Measurements from ENCODE around the gene LRCOL1.

The LRCOL1 gene

DNA sequence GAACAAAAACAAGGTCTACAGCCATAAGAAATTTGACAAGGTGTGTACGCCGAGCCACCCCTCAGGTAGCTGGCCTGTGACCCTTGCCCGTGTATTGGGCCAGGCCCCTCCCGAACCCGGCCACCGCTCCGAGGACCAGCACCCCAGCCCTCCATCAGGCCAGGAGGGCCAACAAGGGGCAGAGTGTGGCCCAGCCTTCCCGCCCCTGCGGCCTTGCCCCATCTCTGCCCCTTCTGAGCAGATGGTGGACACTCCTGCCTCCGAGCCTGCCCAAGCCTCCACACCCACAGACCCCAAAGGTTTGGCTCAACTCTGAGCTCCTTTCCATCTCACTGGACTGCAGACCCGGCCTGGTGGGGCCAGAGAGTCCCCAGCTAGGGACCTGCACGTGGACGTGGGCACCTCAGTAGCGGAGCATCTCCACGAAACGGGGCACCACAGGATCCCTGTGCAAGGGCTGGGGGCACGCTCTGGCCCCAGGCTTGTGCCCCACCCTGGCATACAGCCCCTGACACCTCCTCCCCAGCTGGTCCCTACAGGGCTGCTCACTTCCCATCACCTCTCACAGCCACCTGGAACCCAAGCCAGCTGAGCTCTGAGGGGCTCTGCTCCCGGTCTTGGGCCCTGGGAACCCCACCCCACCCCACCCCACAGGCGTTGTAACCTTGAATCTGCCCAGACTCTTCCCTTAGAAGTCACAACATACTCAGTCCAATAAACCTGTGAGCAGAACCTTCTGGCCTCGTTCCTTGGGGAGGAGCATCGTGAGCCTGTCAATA lies 11.5 kb upstream of the LRCOL1 start:
- no peak overlapping the region for H3K4me3 ChIP-seq (ENCODE audit: control insufficient read depth, low read depth, low read length)
- TF ChIP-seq CTCF (conservative IDR thresholded peaks at IDR 0.05; ENCODE audit: control insufficient read depth, insufficient read depth, low read depth, low read length), result no peak
- DNase-seq (ENCODE audit: low read depth), result no peak

DNA sequence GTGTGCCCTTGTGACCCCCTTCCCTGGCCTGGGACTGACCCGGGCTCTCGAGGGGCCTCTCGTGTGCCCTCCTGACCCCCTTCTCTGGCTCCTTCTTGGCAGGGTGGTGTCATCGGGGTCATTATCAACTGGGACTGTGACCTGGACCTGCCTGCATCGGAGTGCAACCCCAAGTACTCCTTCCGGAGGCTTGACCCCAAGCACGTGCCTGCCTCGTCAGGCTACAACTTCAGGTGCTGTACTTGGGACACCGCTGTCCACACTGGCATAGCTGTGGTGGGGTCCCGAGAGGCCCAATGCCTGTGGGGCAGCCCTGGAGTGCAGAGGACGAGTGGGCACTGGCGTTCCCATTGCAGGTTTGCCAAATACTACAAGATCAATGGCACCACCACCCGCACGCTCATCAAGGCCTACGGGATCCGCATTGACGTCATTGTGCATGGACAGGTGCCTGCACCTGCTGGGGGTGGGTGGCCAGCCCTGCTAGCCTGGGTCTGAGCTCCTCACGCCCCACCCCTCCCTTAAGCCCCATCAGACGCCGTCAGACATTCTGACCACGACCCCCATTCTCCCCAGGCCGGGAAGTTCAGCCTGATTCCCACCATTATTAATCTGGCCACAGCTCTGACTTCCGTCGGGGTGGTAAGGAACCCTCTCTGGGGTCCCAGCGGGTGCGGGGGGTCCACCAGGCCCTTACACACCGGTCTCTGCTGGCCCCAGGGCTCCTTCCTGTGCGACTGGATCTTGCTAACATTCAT lies 10.7 kb upstream of the LRCOL1 start:
- no peak for DNase-seq (ENCODE audit: low read depth)
- H3K4me3 ChIP-seq (ENCODE audit: control insufficient read depth, low read depth, low read length), result no peak overlapping the region
- no peak for TF ChIP-seq CTCF (conservative IDR thresholded peaks at IDR 0.05; ENCODE audit: control insufficient read depth, insufficient read depth, low read depth, low read length)

DNA sequence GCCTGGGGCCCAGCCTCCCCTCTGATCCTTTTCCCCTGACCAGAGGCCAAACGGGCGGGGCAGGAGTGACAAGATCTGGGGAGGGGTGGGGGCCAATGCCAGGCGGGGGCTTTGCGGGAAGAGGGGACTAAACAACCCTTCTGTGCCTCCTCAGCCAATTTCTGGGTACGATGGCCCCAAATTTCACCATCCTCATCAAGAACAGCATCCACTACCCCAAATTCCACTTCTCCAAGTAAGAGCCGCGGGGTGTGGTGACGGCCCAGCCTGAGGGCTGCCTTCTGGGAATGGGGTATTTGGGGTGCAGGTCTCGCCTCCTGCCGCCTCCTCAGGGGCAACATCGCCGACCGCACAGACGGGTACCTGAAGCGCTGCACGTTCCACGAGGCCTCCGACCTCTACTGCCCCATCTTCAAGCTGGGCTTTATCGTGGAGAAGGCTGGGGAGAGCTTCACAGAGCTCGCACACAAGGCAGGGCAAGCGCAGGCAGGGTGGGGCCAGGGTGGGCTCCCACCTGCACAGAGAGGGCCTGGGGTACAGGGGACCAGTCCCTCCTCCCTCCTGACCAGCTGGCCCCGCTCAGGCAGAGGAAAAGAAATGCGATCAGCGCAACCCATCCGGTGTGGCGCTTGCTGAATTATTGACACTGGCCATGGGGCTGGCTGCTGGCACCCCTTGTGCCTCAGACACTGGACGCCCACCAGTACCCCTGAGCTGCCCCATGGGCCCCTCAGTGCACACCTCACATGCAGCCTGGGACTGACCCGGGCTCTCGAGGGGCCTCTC lies 9.9 kb upstream of the LRCOL1 start:
- DNase-seq (ENCODE audit: low read depth), result no peak
- no peak for TF ChIP-seq CTCF (conservative IDR thresholded peaks at IDR 0.05; ENCODE audit: control insufficient read depth, insufficient read depth, low read depth, low read length)
- no peak overlapping the region for H3K4me3 ChIP-seq (ENCODE audit: control insufficient read depth, low read depth, low read length)

- DNase-seq (ENCODE audit: low read depth), result no peak
- H3K4me3 ChIP-seq (ENCODE audit: control insufficient read depth, low read depth, low read length), result no peak overlapping the region
- no peak for TF ChIP-seq CTCF (conservative IDR thresholded peaks at IDR 0.05; ENCODE audit: control insufficient read depth, insufficient read depth, low read depth, low read length)
These were observed 9.2 kb upstream of the LRCOL1 start for GRCh38 chr12:132619386-132620112.

- TF ChIP-seq CTCF (conservative IDR thresholded peaks at IDR 0.05; ENCODE audit: control insufficient read depth, insufficient read depth, low read depth, low read length), result no peak
- DNase-seq (ENCODE audit: low read depth), result no peak
- H3K4me3 ChIP-seq (ENCODE audit: control insufficient read depth, low read depth, low read length), result no peak overlapping the region
These were observed 8.6 kb upstream of the LRCOL1 start for GRCh38 chr12:132619071-132619385.

DNA sequence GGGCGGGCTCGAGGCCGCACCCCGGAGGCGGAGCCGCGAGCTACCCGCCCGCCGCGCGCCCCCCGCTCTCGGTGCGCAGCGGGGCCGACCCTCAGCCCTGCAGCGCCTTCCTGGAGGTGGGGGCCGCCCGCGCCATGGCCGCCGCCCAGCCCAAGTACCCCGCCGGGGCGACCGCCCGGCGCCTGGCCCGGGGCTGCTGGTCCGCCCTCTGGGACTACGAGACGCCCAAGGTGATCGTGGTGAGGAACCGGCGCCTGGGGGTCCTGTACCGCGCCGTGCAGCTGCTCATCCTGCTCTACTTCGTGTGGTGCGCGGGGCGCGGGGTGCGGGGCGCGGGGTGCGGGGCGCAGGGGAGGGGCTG lies 8.3 kb upstream of the LRCOL1 start, which contains the start of gene P2RX2:
P2RX2 (plus strand) TSS at position 94 of the 361 bp plus-strand sequence; CDS start at position 135, 41 bp downstream.
- no peak for TF ChIP-seq CTCF (conservative IDR thresholded peaks at IDR 0.05; ENCODE audit: control insufficient read depth, insufficient read depth, low read depth, low read length)
- no peak for DNase-seq (ENCODE audit: low read depth)
- H3K4me3 ChIP-seq (ENCODE audit: control insufficient read depth, low read depth, low read length), result no peak within 1 kb of the TSS

All from fibroblast of mammary gland (primary cell).